OCI-LY1 (cell line): Measurements from ENCODE around the gene TRANK1.
A peak's percentile ranks its signal among the peaks of the same experiment; 100 is the strongest.

Experiments used
- H2AFZ ChIP-seq: fragments of 200-600 bp; sonication (generic), shearing (Covaris generic); 2 replicates; pipeline ENCODE4 v1.6.0; 2014; ENCODE audit warnings: antibody characterized with exemption, mild to moderate bottlenecking, low read length
- H3F3A ChIP-seq: fragments of 200-600 bp; sonication (generic), shearing (Covaris generic); 2 replicates; pipeline ENCODE4 v1.6.0; 2014; ENCODE audit warnings: mild to moderate bottlenecking, antibody characterized with exemption, low read length, moderate library complexity; ENCODE audit not compliant: insufficient read depth
- H3K27ac ChIP-seq: fragments of 200-600 bp; sonication (generic); 2 replicates; pipeline ENCODE4 v1.5.1; 2014; ENCODE audit warnings: low read length, mixed run types, mild to moderate bottlenecking, low read depth; ENCODE audit not compliant: poor library complexity, severe bottlenecking
- H3K27me3 ChIP-seq: fragments of 200-600 bp; sonication (generic); 2 replicates; pipeline ENCODE4 v1.6.0; 2014; ENCODE audit warnings: antibody characterized with exemption, mild to moderate bottlenecking, low read length, moderate library complexity; ENCODE audit not compliant: insufficient read depth
- H3K36me3 ChIP-seq: fragments of 200-600 bp; sonication (generic); 2 replicates; pipeline ENCODE4 v1.6.1; 2014; ENCODE audit warnings: mild to moderate bottlenecking, antibody characterized with exemption, low read length, moderate library complexity, mixed read lengths; ENCODE audit not compliant: insufficient read depth
- H3K4me1 ChIP-seq: fragments of 200-600 bp; sonication (generic); 2 replicates; pipeline ENCODE4 v1.5.1; 2014; ENCODE audit warnings: mild to moderate bottlenecking, low read length, moderate library complexity; ENCODE audit not compliant: insufficient read depth, severe bottlenecking
- H3K4me2 ChIP-seq: fragments of 200-600 bp; sonication (generic), shearing (Covaris generic); 2 replicates; pipeline ENCODE4 v1.6.1; 2014; ENCODE audit warnings: low read length
- H3K4me3 ChIP-seq: fragments of 200-600 bp; sonication (generic); 2 replicates; pipeline ENCODE4 v1.5.1; 2014; ENCODE audit warnings: low read length, low read depth, mild to moderate bottlenecking, mixed read lengths; ENCODE audit not compliant: poor library complexity, severe bottlenecking
- H3K79me2 ChIP-seq: fragments of 200-600 bp; shearing (Covaris generic); 2 replicates; pipeline ENCODE4 v1.6.1; 2016; ENCODE audit warnings: mixed run types, low read length, mixed read lengths; ENCODE audit not compliant: insufficient read depth
- H3K9ac ChIP-seq: fragments of 200-600 bp; sonication (generic), shearing (Covaris generic); 2 replicates; pipeline ENCODE4 v1.6.1; 2014; ENCODE audit warnings: mild to moderate bottlenecking, low read length, mixed read lengths
- H3K9me2 ChIP-seq: fragments of 200-600 bp; sonication (generic), shearing (Covaris generic); 2 replicates; pipeline ENCODE4 v1.6.1; 2014; ENCODE audit warnings: low read depth, mild to moderate bottlenecking, low read length, mixed read lengths
- H3K9me3 ChIP-seq: fragments of 200-600 bp; shearing (Covaris generic); 2 replicates; pipeline ENCODE4 v1.6.1; 2014; ENCODE audit warnings: low read length, mixed read lengths
- H4K20me1 ChIP-seq: fragments of 200-600 bp; sonication (generic), shearing (Covaris generic); 2 replicates; pipeline ENCODE4 v1.6.0; 2016; ENCODE audit warnings: mild to moderate bottlenecking, low read length; ENCODE audit not compliant: insufficient read depth
- EZH2 ChIP-seq: fragments of 200-600 bp; sonication (generic), shearing (Covaris generic); IDR thresholded peaks from 2 replicates; pipeline ENCODE4 v1.8.0; 2017; ENCODE audit warnings: borderline replicate concordance, mixed run types, mild to moderate bottlenecking, antibody characterized with exemption, low read length, moderate library complexity, mixed read lengths
- TF ChIP-seq, protein P1 (sequence below): fragments of 200-600 bp; sonication (generic), shearing (Covaris generic); IDR thresholded peaks from 2 replicates; pipeline ENCODE4 v1.5.1; 2017; ENCODE audit warnings: mild to moderate bottlenecking, antibody characterized with exemption, low read length, moderate library complexity, mixed read lengths

TRANK1 gene

DNA sequence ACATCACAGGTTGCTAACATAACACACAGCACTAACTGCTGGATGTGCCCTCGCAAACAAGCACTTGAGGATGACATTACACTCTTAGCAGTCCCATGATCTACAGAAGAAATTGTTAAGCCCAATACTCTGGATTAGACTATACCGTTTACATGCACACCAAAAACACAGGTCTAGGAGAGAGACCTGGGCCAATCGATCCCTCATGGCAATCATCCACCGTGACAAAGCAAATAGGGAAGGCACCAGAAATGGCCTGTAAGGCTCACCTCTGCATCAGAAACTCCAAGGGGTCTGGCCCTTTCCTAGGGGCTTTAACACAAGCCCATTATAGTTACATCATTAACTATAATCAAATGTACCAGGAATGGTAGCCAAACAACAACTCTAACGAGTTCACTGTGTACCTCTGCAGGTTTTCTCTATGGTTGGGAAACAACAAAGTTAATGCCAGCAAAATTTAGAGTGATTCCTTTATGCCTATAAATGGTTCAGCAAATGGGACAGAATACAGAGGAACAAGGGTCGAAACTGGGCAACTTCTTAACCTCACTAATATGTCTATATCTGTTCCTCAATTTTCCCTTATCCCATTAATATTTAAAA is 18.5 kb downstream of the TRANK1 start:
- no peaks in the 10 kb centered on the region for H3K27me3 ChIP-seq
- no peaks in the 10 kb centered on the region for H3K9me2 ChIP-seq
- H3K79me2 ChIP-seq, result peaks cover 14% of the 10 kb centered on the region; the same call in 1 of the 2 replicates
- peak overlapping the region; percentile 98; the same call in 1 of the 2 replicates for H3K4me2 ChIP-seq
- no peaks in the 10 kb centered on the region for H4K20me1 ChIP-seq
- H3K9ac ChIP-seq, result peak overlapping the region; percentile 5; the same call in 1 of the 2 replicates
- H3K4me3 ChIP-seq, result no peak overlapping the region
- H3K27ac ChIP-seq, result peak overlapping the region; percentile 94
- H3K4me1 ChIP-seq, result peaks cover 68% of the 10 kb centered on the region
- no peak overlapping the region for H2AFZ ChIP-seq
- peaks cover 5% of the 10 kb centered on the region for H3K36me3 ChIP-seq
- TF ChIP-seq EZH2, result no peak
- TF ChIP-seq, protein P1, sequence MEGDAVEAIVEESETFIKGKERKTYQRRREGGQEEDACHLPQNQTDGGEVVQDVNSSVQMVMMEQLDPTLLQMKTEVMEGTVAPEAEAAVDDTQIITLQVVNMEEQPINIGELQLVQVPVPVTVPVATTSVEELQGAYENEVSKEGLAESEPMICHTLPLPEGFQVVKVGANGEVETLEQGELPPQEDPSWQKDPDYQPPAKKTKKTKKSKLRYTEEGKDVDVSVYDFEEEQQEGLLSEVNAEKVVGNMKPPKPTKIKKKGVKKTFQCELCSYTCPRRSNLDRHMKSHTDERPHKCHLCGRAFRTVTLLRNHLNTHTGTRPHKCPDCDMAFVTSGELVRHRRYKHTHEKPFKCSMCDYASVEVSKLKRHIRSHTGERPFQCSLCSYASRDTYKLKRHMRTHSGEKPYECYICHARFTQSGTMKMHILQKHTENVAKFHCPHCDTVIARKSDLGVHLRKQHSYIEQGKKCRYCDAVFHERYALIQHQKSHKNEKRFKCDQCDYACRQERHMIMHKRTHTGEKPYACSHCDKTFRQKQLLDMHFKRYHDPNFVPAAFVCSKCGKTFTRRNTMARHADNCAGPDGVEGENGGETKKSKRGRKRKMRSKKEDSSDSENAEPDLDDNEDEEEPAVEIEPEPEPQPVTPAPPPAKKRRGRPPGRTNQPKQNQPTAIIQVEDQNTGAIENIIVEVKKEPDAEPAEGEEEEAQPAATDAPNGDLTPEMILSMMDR, result no peak
- peaks cover 5% of the 10 kb centered on the region for H3K9me3 ChIP-seq
- H3F3A ChIP-seq, result no peaks in the 10 kb centered on the region; the same call in 1 of the 2 replicates

DNA sequence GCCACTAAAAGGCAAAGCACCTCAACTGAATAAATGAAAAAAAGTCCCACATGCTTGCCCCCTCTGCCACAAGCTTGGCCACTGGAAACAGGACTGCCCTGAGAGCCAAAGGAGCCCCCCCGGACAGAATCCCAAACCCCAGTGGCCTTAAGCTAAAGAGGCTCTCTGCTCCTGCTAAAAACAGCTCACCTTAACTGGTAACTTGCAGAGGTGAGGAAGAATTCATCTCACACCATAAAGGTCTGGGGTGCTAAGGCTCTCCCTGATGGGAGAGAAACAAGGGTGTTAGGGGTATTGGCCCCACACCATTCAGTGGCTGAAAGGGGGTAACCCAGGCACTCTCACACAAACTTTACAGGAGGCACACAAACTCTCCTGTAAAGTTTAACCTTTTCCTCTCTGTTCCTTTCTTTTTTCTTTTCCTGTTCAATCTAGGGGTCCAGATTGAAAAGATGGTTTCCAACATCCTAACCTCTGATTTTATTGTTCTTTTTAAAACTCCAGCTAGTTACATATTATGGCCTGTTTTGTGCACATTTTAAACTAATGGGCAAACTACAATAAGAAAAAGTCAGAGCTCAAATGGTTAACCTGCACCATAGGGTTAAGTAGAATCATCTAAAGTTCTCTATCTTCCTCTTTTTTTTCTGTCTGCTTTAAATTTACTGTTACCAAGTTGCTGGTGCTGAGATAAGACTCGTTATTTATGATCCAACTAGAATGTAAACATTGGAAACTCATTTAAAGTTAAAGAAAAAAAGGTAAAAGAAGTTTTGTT is 19.9 kb downstream of the TRANK1 start:
- Histone ChIP-seq H3K4me3 (peak overlapping the region; percentile 73), H4K20me1 (no peaks in the 10 kb centered on the region), H3K4me1 (peaks cover 59% of the 10 kb centered on the region), H3K9ac (peak overlapping the region; percentile 89), H3K27me3 (no peaks in the 10 kb centered on the region), H3F3A (no peaks in the 10 kb centered on the region; the same call in 1 of the 2 replicates), H3K27ac (peak overlapping the region; percentile 94), H3K79me2 (peaks cover 27% of the 10 kb centered on the region; the same call in 1 of the 2 replicates), H3K9me3 (peaks cover 9% of the 10 kb centered on the region), H3K4me2 (peak overlapping the region; percentile 98), H3K36me3 (peaks cover 20% of the 10 kb centered on the region), H3K9me2 (no peaks in the 10 kb centered on the region), H2AFZ (no peak overlapping the region)
- no peak for TF ChIP-seq EZH2
- TF ChIP-seq, protein P1, result no peak

DNA sequence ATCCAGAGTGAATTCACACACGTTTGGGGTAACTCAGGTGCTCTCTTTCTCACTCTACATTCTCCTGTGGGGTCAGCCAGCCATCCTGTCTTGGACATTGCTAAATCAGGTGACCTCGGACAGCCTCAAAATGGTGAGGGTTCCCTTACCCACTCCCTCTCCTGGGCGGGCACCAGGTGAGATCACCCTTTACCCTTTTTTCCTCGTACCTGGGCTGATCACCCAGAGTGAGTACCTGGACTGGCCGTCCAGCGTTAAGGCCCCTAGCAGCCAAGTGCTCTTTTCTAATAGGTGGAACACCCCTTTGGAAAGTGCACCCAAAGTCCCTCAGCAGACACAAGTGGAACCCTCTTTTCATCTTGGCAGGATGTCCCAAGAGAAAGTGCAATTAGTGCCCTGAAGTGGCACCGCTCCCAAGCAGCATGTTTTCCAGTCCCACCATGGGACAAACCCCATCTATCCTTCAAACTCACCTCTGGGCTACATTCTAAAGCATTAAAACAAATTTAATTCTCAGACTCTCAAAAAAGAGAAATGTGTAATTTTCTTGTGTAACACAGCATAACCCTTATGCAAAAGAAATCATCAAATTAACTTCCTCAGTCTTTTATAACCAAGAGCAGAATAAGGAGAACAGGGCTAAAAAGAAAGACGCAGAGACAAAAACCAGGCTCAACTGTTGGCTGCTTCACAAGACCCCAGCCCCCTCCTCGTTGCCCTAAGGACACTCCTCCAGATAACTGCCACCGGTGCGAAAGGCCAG is 20.7 kb downstream of the TRANK1 start:
- peaks cover 9% of the 10 kb centered on the region for H3K9me3 ChIP-seq
- H3K4me3 ChIP-seq, result peak overlapping the region; percentile 73
- peak overlapping the region; percentile 94 for H3K27ac ChIP-seq

More for the DNA sequence above, 20.7 kb downstream of the TRANK1 start:
- H3F3A ChIP-seq, result no peaks in the 10 kb centered on the region; the same call in 1 of the 2 replicates
- no peak overlapping the region for H2AFZ ChIP-seq
- H3K79me2 ChIP-seq, result peaks cover 35% of the 10 kb centered on the region
- TF ChIP-seq EZH2, result no peak
- TF ChIP-seq, protein P1, result no peak
- peak overlapping the region; percentile 89 for H3K9ac ChIP-seq
- H3K36me3 ChIP-seq, result peaks cover 27% of the 10 kb centered on the region
- peak overlapping the region; percentile 98 for H3K4me2 ChIP-seq
- no peaks in the 10 kb centered on the region for H3K27me3 ChIP-seq
- no peaks in the 10 kb centered on the region for H4K20me1 ChIP-seq
- no peaks in the 10 kb centered on the region for H3K9me2 ChIP-seq
- H3K4me1 ChIP-seq, result peaks cover 66% of the 10 kb centered on the region
